Activated naive CD8-positive, alpha-beta T cell treated with anti-CD3 and anti-CD28 coated beads, Interleukin-2, amount 10 ng/mL, durations not matched to agents 7 days and 5 days (primary cell): Measurements from ENCODE around the gene LINC00237. TPM values are rescaled to one million over a fixed set of nuclear protein-coding genes. Genes with fewer than 3 reads are reported as not detected.
A peak's percentile ranks its signal among the peaks of the same experiment; 100 is the strongest.

Experiments used
- ATAC-seq: fragments of 150-1000 bp; cut with Tn5 transposase; one replicate; pipeline ENCODE4 v1.10.0; 2021; ENCODE audit warnings: low read depth, moderate library complexity
- POLR2A ChIA-PET: fragments of 350-600 bp; sonication (Branson Sonifier 250); formaldehyde crosslinking; loops from one replicate; lab custom pipeline; 2021; ENCODE audit warnings: antibody characterized with exemption; lab: Charles Lee
- DNase-seq: peaks from one replicate; pipeline ENCODE4 v3.0.0; 2021
- H3K27ac Mint-ChIP-seq: one replicate; pipeline ENCODE4 v1.8.0; 2022; ENCODE audit warnings: mild to moderate bottlenecking, mixed read lengths
- H3K27me3 Mint-ChIP-seq: one replicate; pipeline ENCODE4 v1.8.0; 2022; ENCODE audit warnings: mild to moderate bottlenecking, moderate library complexity, mixed read lengths
- H3K36me3 Mint-ChIP-seq: one replicate; pipeline ENCODE4 v1.8.0; 2021; ENCODE audit warnings: mild to moderate bottlenecking, mixed read lengths
- H3K4me1 Mint-ChIP-seq: one replicate; pipeline ENCODE4 v1.8.0; 2021; ENCODE audit warnings: mixed read lengths
- H3K4me3 Mint-ChIP-seq: one replicate; pipeline ENCODE4 v1.8.0; 2022; ENCODE audit warnings: mild to moderate bottlenecking, moderate library complexity, mixed read lengths
- H3K9me3 Mint-ChIP-seq: one replicate; pipeline ENCODE4 v1.8.0; 2021; ENCODE audit warnings: mixed read lengths
- total RNA-seq, 2 experiments: library from RNA; stranded (reverse); gene quantifications; one replicate each; pipeline ENCODE4 v1.2.3, GENCODE V29; 2021

LINC00237 gene
- total RNA-seq, 2 experiments from 2014 or later: 0.33 TPM; not detected in 1

DNA sequence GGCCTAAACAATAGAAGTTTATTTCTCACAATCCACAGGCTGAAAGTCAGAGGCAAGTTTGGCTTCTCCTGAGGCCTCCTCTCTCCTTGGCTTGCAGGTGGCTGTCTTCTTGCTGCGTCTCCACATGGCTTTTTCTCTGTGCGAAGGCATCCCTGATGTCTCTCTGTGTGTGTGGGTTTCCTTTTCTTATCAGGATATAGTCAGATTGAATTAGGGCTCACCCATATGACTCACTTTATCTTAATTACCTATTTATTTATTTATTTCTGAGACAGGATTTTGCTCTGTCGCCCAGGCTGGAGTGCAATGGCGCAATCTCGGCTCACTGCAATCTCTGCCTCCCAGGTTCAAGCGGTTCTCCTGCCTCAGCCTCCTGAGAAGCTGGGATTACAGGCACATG is 30.7 kb downstream of the LINC00237 start:
- Mint-ChIP-seq H3K4me3 (no peak overlapping the region), H3K4me1 (no peaks in the 10 kb centered on the region), H3K27me3 (peaks cover 32% of the 10 kb centered on the region), H3K9me3 (no peaks in the 10 kb centered on the region), H3K36me3 (no peaks in the 10 kb centered on the region), H3K27ac (no peak overlapping the region)
- DNase-seq (no peak), ATAC-seq (no peak)
- POLR2A ChIA-PET: no interaction called here

DNA sequence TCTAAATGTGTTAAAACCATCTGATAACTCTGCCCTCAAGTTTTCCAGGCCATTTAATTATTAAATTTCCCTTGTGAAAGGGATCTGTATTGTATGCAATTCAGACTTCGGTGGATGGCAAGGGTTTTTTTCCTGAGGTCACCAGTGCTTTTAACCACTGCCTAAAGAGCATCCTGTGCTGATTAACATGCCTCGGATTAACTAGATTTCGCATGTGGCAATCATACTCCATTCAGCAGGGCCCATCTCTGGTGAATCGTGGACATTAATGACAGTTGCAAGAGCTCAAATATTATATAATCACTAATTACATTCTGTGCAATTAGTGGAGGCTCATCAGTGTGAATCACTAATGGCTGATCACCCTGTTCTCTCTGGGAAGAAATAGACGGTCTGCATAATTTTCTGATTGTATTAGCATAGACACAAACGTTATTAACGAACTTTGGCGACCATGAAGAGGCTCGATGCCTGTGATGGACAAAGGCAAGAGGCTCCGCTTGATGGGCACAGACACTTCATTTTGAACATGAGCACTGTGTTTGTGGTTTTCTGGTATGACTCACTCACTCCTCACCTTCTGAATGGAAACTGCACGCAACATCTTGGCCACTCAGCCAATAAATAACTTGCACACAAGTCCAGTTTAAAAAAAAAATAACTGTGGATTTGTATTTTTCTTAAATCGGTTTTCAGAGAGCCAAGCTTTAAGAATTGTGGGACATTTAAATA is 31.4 kb downstream of the LINC00237 start:
- H3K9me3 Mint-ChIP-seq: no peaks in the 10 kb centered on the region
- H3K27ac Mint-ChIP-seq: no peak overlapping the region
- ATAC-seq: no peak
- H3K27me3 Mint-ChIP-seq: peaks cover 34% of the 10 kb centered on the region
- H3K4me3 Mint-ChIP-seq: no peak overlapping the region
- POLR2A ChIA-PET: no interaction called here
- H3K4me1 Mint-ChIP-seq: no peaks in the 10 kb centered on the region
- H3K36me3 Mint-ChIP-seq: no peaks in the 10 kb centered on the region
- no peak for DNase-seq

DNA sequence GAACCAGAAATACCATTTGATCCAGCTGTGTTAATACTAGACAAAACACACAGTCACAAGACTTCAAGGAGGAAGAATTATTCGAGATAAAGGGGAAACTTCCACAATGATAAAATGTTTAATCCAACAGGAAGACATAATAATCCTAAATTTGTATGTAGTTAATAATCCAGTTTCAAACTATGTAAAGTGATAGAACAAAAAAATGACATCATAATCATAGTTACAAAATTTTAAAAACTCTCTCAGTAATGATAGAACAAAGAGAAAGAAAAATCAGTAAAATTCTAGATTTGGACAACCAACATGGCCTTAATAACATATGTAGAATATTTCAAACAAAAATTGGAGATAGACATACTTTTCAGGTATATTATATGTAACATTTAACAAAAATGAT is 38.9 kb downstream of the LINC00237 start:
- Mint-ChIP-seq H3K4me1 (no peaks in the 10 kb centered on the region), H3K9me3 (no peaks in the 10 kb centered on the region), H3K36me3 (no peaks in the 10 kb centered on the region), H3K27ac (no peak overlapping the region), H3K4me3 (no peak overlapping the region), H3K27me3 (peaks cover 27% of the 10 kb centered on the region)
- POLR2A ChIA-PET: no interaction called here
- DNase-seq: no peak
- no peak for ATAC-seq

DNA sequence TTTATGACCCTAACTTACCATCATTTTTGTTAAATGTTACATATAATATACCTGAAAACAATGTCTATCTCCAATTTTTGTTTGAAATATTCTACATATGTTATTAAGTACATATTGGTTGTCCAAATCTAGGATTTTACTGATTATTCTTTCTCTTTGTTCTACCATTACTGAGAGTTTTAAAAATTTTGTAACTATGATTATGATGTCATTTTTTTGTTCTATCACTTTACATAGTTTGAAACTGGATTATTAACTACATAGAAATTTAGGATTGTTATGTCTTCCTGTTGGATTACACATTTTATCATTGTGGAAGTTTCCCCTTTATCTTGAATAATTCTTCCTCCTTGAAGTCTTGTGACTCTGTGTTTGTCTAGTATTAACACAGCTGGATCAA is 41.2 kb downstream of the LINC00237 start:
- POLR2A ChIA-PET: no interaction called here
- Mint-ChIP-seq H3K27ac (no peak overlapping the region), H3K36me3 (no peaks in the 10 kb centered on the region), H3K4me1 (no peaks in the 10 kb centered on the region), H3K27me3 (peaks cover 16% of the 10 kb centered on the region), H3K9me3 (no peaks in the 10 kb centered on the region), H3K4me3 (no peak overlapping the region)
- DNase-seq (no peak), ATAC-seq (no peak)

GRCh38 chr20:21063276-21063675 is 42.9 kb downstream of the LINC00237 start:
- no peaks in the 10 kb centered on the region for H3K36me3 Mint-ChIP-seq
- H3K9me3 Mint-ChIP-seq: no peaks in the 10 kb centered on the region
- H3K27ac Mint-ChIP-seq: no peak overlapping the region
- no peak overlapping the region for H3K4me3 Mint-ChIP-seq
- no peaks in the 10 kb centered on the region for H3K4me1 Mint-ChIP-seq
- POLR2A ChIA-PET: no interaction called here
- DNase-seq (no peak), ATAC-seq (no peak)
- peaks cover 28% of the 10 kb centered on the region for H3K27me3 Mint-ChIP-seq

GRCh38 chr20:21053002-21053762 is 53.0 kb downstream of the LINC00237 start:
- ATAC-seq (no peak), DNase-seq (no peak)
- H3K36me3 Mint-ChIP-seq: no peaks in the 10 kb centered on the region
- H3K4me3 Mint-ChIP-seq: no peak overlapping the region
- H3K27me3 Mint-ChIP-seq: peaks cover 38% of the 10 kb centered on the region
- no peak overlapping the region for H3K27ac Mint-ChIP-seq
- POLR2A ChIA-PET: no interaction called here
- no peaks in the 10 kb centered on the region for H3K9me3 Mint-ChIP-seq
- H3K4me1 Mint-ChIP-seq: no peaks in the 10 kb centered on the region

DNA sequence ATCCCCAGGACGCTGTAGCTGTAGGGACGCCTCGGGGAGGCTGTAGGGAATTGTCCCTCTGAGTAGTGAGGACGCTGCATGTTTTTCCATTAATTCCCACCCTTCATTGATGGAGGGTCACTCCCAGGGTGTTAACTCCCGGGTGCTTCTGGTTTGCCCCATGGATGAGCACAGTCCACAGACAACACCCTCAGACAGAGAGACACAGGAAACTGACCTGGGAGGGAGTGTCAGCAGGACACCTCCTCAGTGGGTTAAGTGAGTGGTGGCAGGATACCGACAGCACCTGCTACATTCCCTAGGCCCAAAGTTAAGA is 53.5 kb downstream of the LINC00237 start:
- H3K27ac Mint-ChIP-seq: no peak overlapping the region
- H3K36me3 Mint-ChIP-seq: no peaks in the 10 kb centered on the region
- ATAC-seq (no peak), DNase-seq (no peak)
- POLR2A ChIA-PET: no interaction called here
- H3K4me1 Mint-ChIP-seq: no peaks in the 10 kb centered on the region
- no peaks in the 10 kb centered on the region for H3K9me3 Mint-ChIP-seq
- no peak overlapping the region for H3K4me3 Mint-ChIP-seq
- H3K27me3 Mint-ChIP-seq: peaks cover 32% of the 10 kb centered on the region

DNA sequence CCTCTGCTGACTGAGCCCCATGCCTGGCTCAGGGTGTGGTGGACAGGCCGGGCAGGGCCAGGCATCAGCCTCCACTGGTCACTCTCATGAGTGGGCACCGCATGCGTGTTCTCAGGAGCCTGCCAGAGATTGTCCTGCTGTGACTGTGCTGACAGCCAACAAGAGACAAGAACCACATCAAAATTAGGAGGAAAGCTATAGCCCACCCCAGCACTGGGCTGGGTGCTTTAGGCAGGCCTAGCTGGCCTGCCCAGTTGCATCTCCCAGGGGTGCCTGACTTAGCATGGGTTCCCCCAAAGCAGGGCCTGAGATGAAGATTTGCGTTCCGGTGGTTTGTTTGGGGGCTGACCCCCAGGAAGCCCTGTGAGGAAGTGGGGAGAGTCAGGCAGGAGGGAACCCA is 53.9 kb downstream of the LINC00237 start:
- Mint-ChIP-seq H3K4me3 (no peak overlapping the region), H3K27ac (no peak overlapping the region), H3K36me3 (no peaks in the 10 kb centered on the region), H3K4me1 (no peaks in the 10 kb centered on the region), H3K9me3 (no peaks in the 10 kb centered on the region), H3K27me3 (peaks cover 30% of the 10 kb centered on the region)
- ATAC-seq (no peak), DNase-seq (no peak)
- POLR2A ChIA-PET: no interaction called here

- H3K9me3 Mint-ChIP-seq: no peaks in the 10 kb centered on the region
- H3K4me3 Mint-ChIP-seq: no peak overlapping the region
- no peaks in the 10 kb centered on the region for H3K4me1 Mint-ChIP-seq
- POLR2A ChIA-PET: no interaction called here
- H3K27ac Mint-ChIP-seq: no peak overlapping the region
- no peaks in the 10 kb centered on the region for H3K36me3 Mint-ChIP-seq
- peaks cover 27% of the 10 kb centered on the region for H3K27me3 Mint-ChIP-seq
- ATAC-seq (no peak), DNase-seq (no peak)
Measured at GRCh38 chr20:21050710-21051109, 55.4 kb downstream of the LINC00237 start.

DNA sequence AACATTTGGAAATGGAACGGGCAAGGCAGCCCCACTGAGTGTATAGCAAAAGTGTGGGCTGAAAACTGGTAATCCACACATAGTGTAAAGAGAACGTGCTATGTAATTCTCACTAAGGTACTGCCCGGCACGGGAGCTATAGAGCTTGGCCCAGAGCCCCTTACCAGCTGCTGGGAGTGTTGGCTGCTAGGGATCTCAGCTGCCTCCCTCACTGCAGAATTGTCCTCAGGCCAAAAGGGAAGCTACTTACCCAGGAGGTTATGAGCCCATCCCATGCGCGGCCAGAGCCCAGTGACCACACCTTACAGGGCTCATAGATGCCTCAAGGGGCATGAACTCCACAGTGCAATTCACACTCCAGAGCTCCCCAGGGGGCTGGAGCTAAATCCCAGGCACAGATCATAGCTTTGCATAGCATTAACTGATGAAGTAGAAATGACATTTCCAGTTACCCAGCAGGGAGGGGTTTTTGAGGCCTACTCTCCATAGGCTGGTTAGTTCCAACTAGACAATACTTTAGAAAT is 56.8 kb downstream of the LINC00237 start:
- POLR2A ChIA-PET: no interaction called here
- H3K9me3 Mint-ChIP-seq: no peaks in the 10 kb centered on the region
- no peaks in the 10 kb centered on the region for H3K4me1 Mint-ChIP-seq
- H3K27me3 Mint-ChIP-seq: peaks cover 22% of the 10 kb centered on the region
- ATAC-seq (no peak), DNase-seq (no peak)
- H3K27ac Mint-ChIP-seq: no peak overlapping the region
- no peak overlapping the region for H3K4me3 Mint-ChIP-seq
- no peaks in the 10 kb centered on the region for H3K36me3 Mint-ChIP-seq

GRCh38 chr20:21048841-21049273 is 57.3 kb downstream of the LINC00237 start:
- H3K4me1 Mint-ChIP-seq: no peaks in the 10 kb centered on the region
- POLR2A ChIA-PET: no interaction called here
- peaks cover 18% of the 10 kb centered on the region for H3K27me3 Mint-ChIP-seq
- H3K27ac Mint-ChIP-seq: no peak overlapping the region
- DNase-seq (peak; percentile 63), ATAC-seq (no peak)
- H3K9me3 Mint-ChIP-seq: no peaks in the 10 kb centered on the region
- H3K4me3 Mint-ChIP-seq: no peak overlapping the region
- H3K36me3 Mint-ChIP-seq: no peaks in the 10 kb centered on the region

DNA sequence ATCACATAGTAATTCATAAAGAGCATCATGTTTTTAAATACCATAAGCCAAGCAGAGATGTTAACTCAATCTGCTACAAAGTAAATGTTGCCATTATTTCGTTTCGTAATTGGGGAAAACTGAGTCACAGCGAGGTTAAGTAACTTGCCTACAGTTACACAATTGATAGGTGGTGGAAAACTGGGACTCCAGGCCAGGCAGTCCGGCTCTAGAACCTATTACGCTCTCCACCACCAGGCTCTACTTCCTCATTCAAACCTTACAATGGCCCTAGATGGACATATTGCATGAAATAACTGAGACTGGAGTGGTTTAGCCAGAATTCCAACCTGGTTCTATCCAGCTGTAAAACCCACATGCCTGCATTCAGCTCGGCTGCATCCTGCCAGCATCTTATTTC is 58.2 kb downstream of the LINC00237 start:
- DNase-seq: no peak
- H3K4me1 Mint-ChIP-seq: no peaks in the 10 kb centered on the region
- peaks cover 12% of the 10 kb centered on the region for H3K27me3 Mint-ChIP-seq
- no peaks in the 10 kb centered on the region for H3K36me3 Mint-ChIP-seq
- H3K27ac Mint-ChIP-seq: no peak overlapping the region
- POLR2A ChIA-PET: no interaction called here
- H3K4me3 Mint-ChIP-seq: no peak overlapping the region
- H3K9me3 Mint-ChIP-seq: no peaks in the 10 kb centered on the region
- no peak for ATAC-seq

DNA sequence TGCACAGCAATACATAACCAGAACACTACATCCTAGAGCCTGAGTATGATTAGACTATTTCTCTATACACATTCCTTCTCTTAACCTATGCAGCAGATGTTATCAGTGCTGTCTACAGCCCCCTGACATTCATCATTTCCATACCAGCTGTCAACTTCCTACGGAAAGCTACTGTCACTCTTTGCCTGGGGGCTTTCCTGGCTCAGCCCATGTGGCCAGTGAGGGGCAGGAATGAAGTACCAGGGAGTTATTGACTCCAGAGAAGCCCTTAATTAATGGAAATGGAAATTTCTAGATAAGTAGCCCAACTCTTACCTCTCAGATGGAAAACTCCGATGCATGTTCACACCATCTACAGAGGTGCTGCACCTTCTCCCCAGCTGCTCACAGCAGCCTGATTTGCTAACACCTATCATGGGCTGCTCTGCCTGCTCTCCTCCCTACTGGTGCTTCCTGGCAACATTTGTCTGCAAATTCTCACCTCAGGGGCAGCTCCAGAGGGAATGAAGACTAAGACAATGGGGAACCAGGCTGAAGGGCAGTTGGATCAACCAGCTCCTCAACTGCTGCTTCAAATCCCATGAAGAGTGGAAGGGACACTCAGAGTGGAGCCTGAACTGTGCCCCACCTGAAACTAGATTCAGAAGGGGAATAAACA is 59.6 kb downstream of the LINC00237 start:
- no peaks in the 10 kb centered on the region for H3K36me3 Mint-ChIP-seq
- peaks cover 9% of the 10 kb centered on the region for H3K27me3 Mint-ChIP-seq
- H3K9me3 Mint-ChIP-seq: no peaks in the 10 kb centered on the region
- DNase-seq (no peak), ATAC-seq (no peak)
- POLR2A ChIA-PET: no interaction called here
- H3K27ac Mint-ChIP-seq: no peak overlapping the region
- no peaks in the 10 kb centered on the region for H3K4me1 Mint-ChIP-seq
- no peak overlapping the region for H3K4me3 Mint-ChIP-seq
